22Rv1 (cell line): Measurements from ENCODE around the gene CABCOCO1.

Source experiments
- H3K27ac ChIP-seq: fragments of 450-650 bp; 2 replicates; pipeline ENCODE4 v1.5.1; 2017
- CTCF ChIP-seq: fragments of 450-650 bp; IDR thresholded peaks from 2 replicates; pipeline ENCODE4 v1.5.1; 2017; ENCODE audit warnings: mild to moderate bottlenecking
- ZFX ChIP-seq: fragments of 450-650 bp; IDR thresholded peaks from 2 replicates; pipeline ENCODE4 v1.6.1; 2017; ENCODE audit warnings: antibody characterized with exemption, borderline replicate concordance

The CABCOCO1 gene

GRCh38 chr10:61632057-61632670 lies 30.6 kb upstream of the CABCOCO1 start:
- TF ChIP-seq CTCF (no peak), ZFX (no peak)
- H3K27ac ChIP-seq = no peak overlapping the region

- no peak for TF ChIP-seq CTCF
- H3K27ac ChIP-seq = no peak overlapping the region
Measured at GRCh38 chr10:61633665-61634064, 29.1 kb upstream of the CABCOCO1 start.

GRCh38 chr10:61634746-61635145 lies 28.0 kb upstream of the CABCOCO1 start:
- TF ChIP-seq CTCF (no peak), ZFX (no peak)
- H3K27ac ChIP-seq = no peak overlapping the region

- no peak overlapping the region for H3K27ac ChIP-seq
- no peak for TF ChIP-seq ZFX
Measured at GRCh38 chr10:61635471-61635870, 27.3 kb upstream of the CABCOCO1 start.

DNA sequence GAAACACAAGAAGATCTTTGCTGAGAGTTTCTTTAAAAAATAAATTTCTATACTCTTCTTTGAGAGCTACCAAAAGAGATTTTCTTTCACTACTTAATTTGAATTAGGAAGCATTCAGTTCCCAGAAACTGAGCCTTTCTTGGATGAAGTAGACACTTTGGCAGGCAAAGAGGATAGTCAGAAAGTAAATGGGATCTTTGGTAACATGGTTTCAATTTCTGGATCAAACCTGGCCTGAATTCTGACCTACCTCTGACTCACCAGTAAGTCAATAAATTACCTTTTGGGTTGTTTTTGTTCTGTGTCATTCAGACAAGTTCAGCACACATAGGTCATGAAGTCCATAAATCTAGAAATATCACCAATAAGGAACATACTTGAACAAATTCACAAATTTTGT lies 26.8 kb upstream of the CABCOCO1 start:
- no peak for TF ChIP-seq CTCF
- TF ChIP-seq ZFX = no peak
- H3K27ac ChIP-seq = no peak overlapping the region

- no peak overlapping the region for H3K27ac ChIP-seq
- no peak for TF ChIP-seq ZFX
- no peak for TF ChIP-seq CTCF
Measured at GRCh38 chr10:61639952-61640351, 22.8 kb upstream of the CABCOCO1 start.

DNA sequence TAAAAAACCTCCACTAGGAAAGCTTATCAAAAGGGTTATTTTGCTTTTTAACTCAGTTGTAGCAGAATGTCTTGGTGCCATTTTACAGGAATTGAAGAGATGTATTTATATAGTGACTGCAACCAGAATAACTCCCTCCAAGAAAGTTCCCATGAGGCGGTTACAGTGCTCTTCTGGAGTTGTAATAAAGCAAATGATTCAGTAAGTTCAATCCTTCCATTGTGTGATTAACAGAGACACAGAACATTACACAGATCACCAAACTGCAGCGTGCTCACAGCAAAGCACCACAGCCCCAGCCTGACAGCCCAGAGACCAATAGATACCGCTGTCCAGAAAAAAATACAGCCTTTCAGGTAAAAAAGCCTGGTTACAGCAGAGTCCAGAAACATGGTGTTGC lies 21.9 kb upstream of the CABCOCO1 start:
- H3K27ac ChIP-seq = no peak overlapping the region
- TF ChIP-seq ZFX (no peak), CTCF (no peak)

DNA sequence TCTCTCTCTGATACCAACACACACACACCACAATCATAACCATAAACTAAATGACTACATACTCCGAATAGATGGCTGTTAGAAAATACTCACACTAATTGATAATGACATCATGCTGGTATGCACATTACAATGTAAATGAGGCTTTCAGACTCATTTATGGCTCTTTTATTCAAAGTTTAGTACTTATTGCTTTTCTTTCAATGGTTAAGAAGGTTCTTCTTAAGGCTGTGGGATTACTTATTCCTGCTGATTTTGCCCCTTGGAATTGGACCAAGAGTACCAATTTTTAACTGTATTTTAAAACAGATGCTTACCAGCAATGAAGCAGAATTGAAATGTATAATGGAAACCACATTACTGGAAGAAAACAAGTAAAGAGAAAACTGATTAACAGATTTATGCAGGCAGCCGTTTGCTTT lies 20.6 kb upstream of the CABCOCO1 start:
- TF ChIP-seq ZFX (no peak), CTCF (no peak)
- H3K27ac ChIP-seq = no peak overlapping the region
